ENCODE results near the gene CA9.

CA9 gene

GRCh38 chr9:35675732-35676392 is 2.1 kb downstream of the CA9 start:
- DNase-seq (ENCODE audit: low read depth in 2 of 2) = no peak

- DNase-seq (ENCODE audit: low read depth in 2 of 2) = no peak
Measured at GRCh38 chr9:35679091-35679490, 5.4 kb downstream of the CA9 start.

GRCh38 chr9:35679766-35680330 is 6.1 kb downstream of the CA9 start:
- no peak for DNase-seq (ENCODE audit: low read depth in 2 of 2)

- no peak for DNase-seq (ENCODE audit: low read depth in 2 of 2)
Measured at GRCh38 chr9:35680331-35681105, 6.8 kb downstream of the CA9 start.

- DNase-seq (ENCODE audit: low read depth in 2 of 2) = no peak
Measured at GRCh38 chr9:35681341-35682002, 7.7 kb downstream of the CA9 start.

- no peak for DNase-seq (ENCODE audit: low read depth in 2 of 2)
Measured at GRCh38 chr9:35682051-35682450, 8.3 kb downstream of the CA9 start.

GRCh38 chr9:35682520-35683315 is 9.0 kb downstream of the CA9 start:
- no peak for DNase-seq (ENCODE audit: low read depth in 2 of 2)

GRCh38 chr9:35683323-35683722 is 9.6 kb downstream of the CA9 start:
- no peak for DNase-seq (ENCODE audit: low read depth in 2 of 2)

- DNase-seq (ENCODE audit: low read depth in 2 of 2) = no peak
Measured at GRCh38 chr9:35684921-35685320, 11.2 kb downstream of the CA9 start.

- no peak for DNase-seq (ENCODE audit: low read depth in 2 of 2)
Measured at GRCh38 chr9:35685506-35685905, 11.8 kb downstream of the CA9 start.

GRCh38 chr9:35686222-35687203 is 12.8 kb downstream of the CA9 start:
- DNase-seq (ENCODE audit: low read depth in 2 of 2) = no peak

GRCh38 chr9:35687306-35687705 is 13.6 kb downstream of the CA9 start:
- no peak for DNase-seq (ENCODE audit: low read depth in 2 of 2)

- no peak for DNase-seq (ENCODE audit: low read depth in 2 of 2)
Measured at GRCh38 chr9:35687972-35688557, 14.3 kb downstream of the CA9 start.

- DNase-seq (ENCODE audit: low read depth in 2 of 2) = no peak
Measured at GRCh38 chr9:35688558-35689541, 15.1 kb downstream of the CA9 start.

GRCh38 chr9:35689542-35690293 is 16.0 kb downstream of the CA9 start, which contains the start of gene TPM2:
Gene TPM2, minus strand, starts transcription at chr9:35689925. Its CDS starts 108 bp downstream, at chr9:35689817.
- DNase-seq (ENCODE audit: low read depth in 2 of 2) = no peak

GRCh38 chr9:35690294-35690613 is 16.5 kb downstream of the CA9 start:
- no peak for DNase-seq (ENCODE audit: low read depth in 2 of 2)

GRCh38 chr9:35690614-35691333 is 17.0 kb downstream of the CA9 start:
- no peak for DNase-seq (ENCODE audit: low read depth in 2 of 2)

GRCh38 chr9:35691334-35691650 is 17.6 kb downstream of the CA9 start:
- no peak for DNase-seq (ENCODE audit: low read depth in 2 of 2)
